Stomach (tissue), 9 donors: ENCODE data around the gene THSD4. TPM values are rescaled to one million over a fixed set of nuclear protein-coding genes. Genes with fewer than 3 reads are reported as not detected.
A peak's percentile ranks its signal among the peaks of the same experiment; 100 is the strongest.

Source experiments
- DNase-seq, 2 donors: peaks; one replicate each; pipeline versions ENCODE4 v3.0.0 to v3.0.0-alpha.2; 2013 to 2019
- H3K27ac ChIP-seq, 5 donors: fragments of 200-600 bp in 4 of 5; sonication (generic) in 4 of 5; one replicate each; pipeline ENCODE4 v1.5.1; 2013 to 2019; ENCODE audit warnings: mild to moderate bottlenecking in 1 of 5, moderate library complexity in 1 of 5
- H3K27me3 ChIP-seq, 3 donors: fragments of 200-600 bp; sonication (generic); one replicate each; pipeline ENCODE4 v1.5.1; 2017 to 2019; ENCODE audit warnings: mixed run types in 1 of 3
- H3K36me3 ChIP-seq, 4 donors: fragments of 200-600 bp; sonication (generic); 1 replicate in 3 of 4; 2 replicates in 1 of 4; pipeline ENCODE4 v1.5.1; 2016 to 2019
- H3K4me1 ChIP-seq, 4 donors: fragments of 200-600 bp; sonication (generic); one replicate each; pipeline ENCODE4 v1.5.1; 2016 to 2019
- H3K4me3 ChIP-seq, 4 donors: fragments of 200-600 bp; sonication (generic) in 3 of 4; one replicate each; pipeline ENCODE4 v1.5.1; 2016 to 2019; ENCODE audit warnings: mild to moderate bottlenecking in 1 of 4
- H3K9me3 ChIP-seq, 4 donors: fragments of 200-600 bp; sonication (generic); one replicate each; pipeline ENCODE4 v1.5.1; 2016 to 2019
- CTCF ChIP-seq, 7 experiments: fragments of 450-650 bp in 4 of 7; fragments of 200-600 bp in 3 of 7; sonication (generic) in 3 of 7; IDR thresholded peaks; one replicate each; pipeline ENCODE4 v1.5.1; 2016 to 2019; ENCODE audit warnings: antibody characterized with exemption in 7 of 7, control low read depth in 2 of 7, mild to moderate bottlenecking in 1 of 7
- EP300 ChIP-seq: sonication (generic); formaldehyde crosslinking; IDR thresholded peaks from one replicate; pipeline ENCODE4 v1.6.1; 2017; ENCODE audit warnings: antibody characterized with exemption
- POLR2A ChIP-seq, 4 donors: fragments of 450-650 bp; IDR thresholded peaks; one replicate each; pipeline ENCODE4 v1.6.1; 2016; ENCODE audit warnings: antibody characterized with exemption in 4 of 4, control low read depth in 2 of 4, mild to moderate bottlenecking in 1 of 4, moderate library complexity in 1 of 4
- POLR2AphosphoS5 ChIP-seq, 3 donors: sonication (generic); formaldehyde crosslinking; IDR thresholded peaks; one replicate each; pipeline ENCODE4 v1.6.1; 2016; ENCODE audit warnings: antibody characterized with exemption in 3 of 3
- WGBS, 5 donors: extraction: QIAGEN DNeasy Blood & Tissue Kit in 3 of 5; methylation state at CpG; one replicate each; pipeline versions ENCODE4 v1.1.5 to v1.1.7; 2013 to 2018; 5-methylcytosine and 5-hydroxymethylcytosine counted together
- intact Hi-C: fragments of 100-400 bp; cut with DNase I; formaldehyde crosslinking; loops from one replicate; pipeline ENCODE4 v1.15.1; 2023; ENCODE audit warnings: low total_unique reads
- polyA plus RNA-seq, 3 donors: library from polyadenylated mRNA; stranded (reverse); fragments of 200-250 nt; gene quantifications; one replicate each; pipeline ENCODE4 v1.2.3, GENCODE V29; 2013
- total RNA-seq, 5 donors: library from RNA; depleted of rRNA; stranded (reverse); fragments of >200 nt; gene quantifications; one replicate each; pipeline versions ENCODE4 v1.1.0 to v1.2.3, GENCODE V29; 2014 to 2016
- donor health status: healthy with polysubstance abuse.
- donor health status: Bipolar disorder and iron deficiency.
- donor health status: healthy.

The THSD4 gene
- total and polyA plus RNA-seq, 8 donors, result 1.8 to 79.4 (median 22.0) TPM

GRCh38 chr15:71517751-71518150 is 402.5 kb downstream of the THSD4 start:
- TF ChIP-seq CTCF (IDR thresholded peaks at IDR 0.05), result no peak
- TF ChIP-seq EP300, result no peak
- TF ChIP-seq POLR2AphosphoS5 (IDR thresholded peaks at IDR 0.05), result no peak
- no peak for TF ChIP-seq POLR2A (IDR thresholded peaks at IDR 0.05)
- intact Hi-C loops, result no loop called here
- no peak for DNase-seq
- no peak overlapping the region for H3K4me3 ChIP-seq
- no peak overlapping the region for H3K27ac ChIP-seq
- no peaks in the 10 kb centered on the region for H3K36me3 ChIP-seq
- H3K9me3 ChIP-seq, result no peaks in the 10 kb centered on the region
- H3K27me3 ChIP-seq, result no peaks in the 10 kb centered on the region
- peaks cover 0 to 13% (median 5%) of the 10 kb centered on the region in 4 donors for H3K4me1 ChIP-seq

GRCh38 chr15:71518661-71519060 is 403.4 kb downstream of the THSD4 start:
- peaks cover 0 to 10% (median 0%) of the 10 kb centered on the region in 4 donors for H3K4me1 ChIP-seq
- WGBS, 5 donors, result 76 to 88% (median 86%) methylated on average over 2 of the region's 2 CpGs
- no peak overlapping the region for H3K4me3 ChIP-seq
- H3K36me3 ChIP-seq, result no peaks in the 10 kb centered on the region
- H3K27ac ChIP-seq, result no peak overlapping the region
- no peak for TF ChIP-seq POLR2A (IDR thresholded peaks at IDR 0.05)
- TF ChIP-seq CTCF (IDR thresholded peaks at IDR 0.05), result no peak
- no peak for TF ChIP-seq POLR2AphosphoS5 (IDR thresholded peaks at IDR 0.05)
- no peak for TF ChIP-seq EP300
- no peak for DNase-seq
- no peaks in the 10 kb centered on the region for H3K27me3 ChIP-seq
- no peaks in the 10 kb centered on the region for H3K9me3 ChIP-seq
- intact Hi-C loops, result no loop called here

- H3K36me3 ChIP-seq, result no peaks in the 10 kb centered on the region
- no peaks in the 10 kb centered on the region for H3K9me3 ChIP-seq
- peak in 1 of 2 donors; percentile 43 for DNase-seq
- 14 to 38% (median 25%) methylated on average over 10 of the region's 10 CpGs for WGBS, 5 donors
- H3K27me3 ChIP-seq, result no peaks in the 10 kb centered on the region
- intact Hi-C loops, result no loop called here
- peaks cover 0 to 33% (median 16%) of the 10 kb centered on the region in 4 donors for H3K4me1 ChIP-seq
- no peak overlapping the region for H3K4me3 ChIP-seq
- TF ChIP-seq POLR2A (IDR thresholded peaks at IDR 0.05) (no peak), EP300 (no peak), CTCF (IDR thresholded peaks at IDR 0.05) (no peak), POLR2AphosphoS5 (IDR thresholded peaks at IDR 0.05) (no peak)
- H3K27ac ChIP-seq, result peak overlapping the region in 1 of 5 donors; percentile 14
These were observed 411.0 kb downstream of the THSD4 start for GRCh38 chr15:71526060-71526820.

- intact Hi-C loops, result no loop called here
- Histone ChIP-seq H3K27ac (peak overlapping the region in 4 of 5 donors; percentile 18 to 76 (median 52)), H3K36me3 (no peaks in the 10 kb centered on the region), H3K4me3 (no peak overlapping the region), H3K9me3 (no peaks in the 10 kb centered on the region), H3K4me1 (peaks cover 0 to 33% (median 16%) of the 10 kb centered on the region in 4 donors), H3K27me3 (no peaks in the 10 kb centered on the region)
- WGBS, 5 donors, result 33 to 79% (median 40%) methylated on average over 1 of the region's 1 CpG
- TF ChIP-seq POLR2AphosphoS5 (IDR thresholded peaks at IDR 0.05), result no peak
- TF ChIP-seq EP300, result no peak
- TF ChIP-seq CTCF (IDR thresholded peaks at IDR 0.05), result no peak
- TF ChIP-seq POLR2A (IDR thresholded peaks at IDR 0.05), result no peak
- peak in 1 of 2 donors; percentile 58 for DNase-seq
These were observed 414.1 kb downstream of the THSD4 start for GRCh38 chr15:71529361-71529760.
